Stimulated activated CD8-positive, alpha-beta memory T cell treated with anti-CD3 and anti-CD28 coated beads, Interleukin-15, amount 100 ng/mL, for 24 hours (primary cell): ENCODE measurements around the gene GCC1.
A peak's percentile ranks its signal among the peaks of the same experiment; 100 is the strongest.
"Not testable (repeated sequence)": the region's sequence is repeated elsewhere in the genome, so short reads cannot be mapped to it uniquely, and the experiment has no call there.

Experiments used
- DNase-seq: peaks from one replicate; pipeline ENCODE4 v3.0.0-alpha.2; 2020; ENCODE audit warnings: low read depth

GCC1 gene

DNA sequence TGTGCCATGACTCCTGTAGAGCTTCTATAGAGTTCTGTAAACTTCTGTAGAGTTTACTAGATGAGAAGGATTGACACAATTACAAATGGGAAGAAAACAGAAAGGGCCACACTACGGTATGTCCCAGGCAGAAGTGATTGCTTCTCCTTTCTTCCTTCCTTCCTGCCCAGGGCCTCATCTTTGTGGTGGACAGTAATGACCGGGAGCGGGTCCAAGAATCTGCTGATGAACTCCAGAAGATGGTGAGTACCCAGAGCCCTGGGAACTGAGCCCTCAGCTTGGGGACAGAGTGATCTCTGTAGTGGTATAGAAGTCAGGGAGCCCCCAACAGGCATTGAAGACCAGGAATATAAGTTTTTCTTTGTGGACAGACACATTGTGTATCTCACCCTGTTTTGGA, 4.5 kb upstream of the GCC1 start:
- no peak for DNase-seq

DNA sequence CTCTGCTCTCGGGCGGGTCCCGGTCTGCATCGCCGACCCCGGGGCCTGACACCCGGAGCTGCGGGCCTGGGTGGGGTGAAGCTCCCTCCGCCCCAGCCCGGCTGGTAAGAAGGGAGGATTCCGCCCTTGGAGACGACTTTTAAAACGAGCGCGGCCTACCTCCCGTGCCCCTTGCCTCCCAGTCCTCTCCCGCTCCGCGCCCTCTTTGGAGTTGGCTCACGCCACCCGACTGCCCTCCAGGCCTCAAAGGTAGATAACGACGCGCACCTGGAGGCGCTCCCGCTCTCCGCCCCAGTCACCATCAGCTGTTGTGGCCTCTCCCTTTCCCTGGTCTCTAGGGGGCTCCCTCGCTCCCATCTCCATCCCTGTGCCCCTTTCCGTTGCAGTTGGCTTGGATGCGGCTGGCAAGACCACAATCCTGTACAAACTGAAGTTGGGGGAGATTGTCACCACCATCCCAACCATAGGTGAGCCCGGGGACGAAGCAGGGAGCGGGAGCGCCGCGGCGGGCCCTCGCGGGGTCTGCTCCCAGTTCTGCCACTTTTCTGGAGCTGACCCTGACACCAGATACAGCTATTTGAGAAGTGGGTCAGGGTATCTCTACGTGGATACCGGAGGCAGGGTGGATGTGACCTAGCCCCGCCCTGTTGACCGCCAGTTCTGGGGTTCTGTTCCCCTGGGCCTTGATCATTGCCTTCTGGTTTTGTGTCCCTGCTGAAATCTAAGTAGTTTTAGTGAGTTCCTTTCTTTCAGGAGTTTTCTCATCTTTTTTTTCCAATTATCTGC, 3.5 kb upstream of the GCC1 start:
- DNase-seq, result no peak

DNA sequence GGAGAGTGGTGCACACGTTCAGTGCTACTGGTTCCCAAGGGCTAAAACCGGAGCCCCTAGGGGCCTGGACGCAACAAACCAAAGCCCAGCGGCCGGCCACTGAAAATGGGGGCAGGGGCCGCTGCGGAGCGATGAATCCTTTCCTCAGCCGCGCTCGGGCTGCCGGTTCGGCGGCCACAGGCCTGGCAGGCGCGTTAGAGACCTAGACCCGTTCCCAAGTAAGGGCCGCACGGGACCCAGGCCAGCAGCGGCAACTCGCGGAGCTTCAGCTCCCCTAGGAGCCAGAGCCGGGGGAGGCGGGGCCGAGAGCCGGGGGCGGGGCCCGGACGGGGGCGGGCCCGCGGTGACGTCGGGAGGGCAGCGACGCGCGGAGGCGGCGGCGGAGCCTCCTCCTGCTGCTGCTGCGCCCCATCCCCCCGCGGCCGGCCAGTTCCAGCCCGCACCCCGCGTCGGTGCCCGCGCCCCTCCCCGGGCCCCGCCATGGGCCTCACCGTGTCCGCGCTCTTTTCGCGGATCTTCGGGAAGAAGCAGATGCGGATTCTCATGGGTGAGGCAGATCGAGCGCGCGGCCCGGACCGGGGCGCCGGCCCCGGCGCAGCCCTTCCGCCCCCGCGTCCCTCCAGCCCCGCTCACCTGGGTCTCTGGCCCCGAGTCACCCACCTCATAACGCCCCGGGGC, 2.8 kb upstream of the GCC1 start, which contains the start of gene ARF5:
ARF5 (plus strand) TSS at position 393 of the 678 bp plus-strand sequence; CDS start at position 481, 88 bp downstream.
- peak; percentile 78 for DNase-seq

DNA sequence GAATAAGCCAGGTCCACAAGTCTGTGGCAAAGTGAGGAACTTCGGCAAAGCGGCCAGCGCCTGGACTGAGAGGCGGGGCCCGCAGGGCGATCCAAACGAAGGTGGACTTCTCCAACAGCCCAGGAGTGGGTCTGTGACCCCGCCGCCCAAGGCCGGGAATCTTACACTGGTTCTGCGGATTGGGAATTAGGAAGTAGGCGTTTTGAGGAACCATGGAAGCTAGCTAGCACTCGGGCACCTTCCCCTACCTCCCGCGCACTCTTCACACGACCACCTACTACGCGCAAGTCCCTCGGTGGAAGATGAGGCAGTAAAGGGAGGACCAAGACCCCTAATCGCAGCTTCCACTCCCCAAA, 2.2 kb upstream of the GCC1 start:
- no peak for DNase-seq

DNA sequence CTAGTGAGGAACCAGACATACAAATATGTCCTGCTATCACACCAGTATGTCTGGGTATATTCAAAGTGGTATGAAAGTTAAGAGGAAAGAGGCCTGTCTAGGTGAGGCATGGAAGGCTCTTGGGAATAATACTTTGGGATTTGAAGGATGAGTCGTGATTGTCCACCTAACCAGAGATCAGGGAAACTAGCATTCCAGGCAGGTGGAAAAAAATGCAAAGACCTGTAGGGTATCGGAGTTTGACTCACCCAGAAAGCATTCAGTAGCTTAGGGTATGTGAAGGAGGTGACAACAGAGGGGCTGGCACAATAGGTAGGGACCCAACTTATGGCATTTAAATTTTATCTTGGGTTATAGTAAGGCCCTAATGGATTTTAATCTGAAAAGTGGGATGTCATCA, 950 bp upstream of the GCC1 start:
- DNase-seq, result no peak

GRCh38 chr7:127584648-127585043, 750 bp downstream of the GCC1 start:
- no peak for DNase-seq

GRCh38 chr7:127582361-127582760, 3.0 kb downstream of the GCC1 start:
- no peak for DNase-seq

- no peak for DNase-seq
Observed at GRCh38 chr7:127581716-127582115, 3.7 kb downstream of the GCC1 start.

DNA sequence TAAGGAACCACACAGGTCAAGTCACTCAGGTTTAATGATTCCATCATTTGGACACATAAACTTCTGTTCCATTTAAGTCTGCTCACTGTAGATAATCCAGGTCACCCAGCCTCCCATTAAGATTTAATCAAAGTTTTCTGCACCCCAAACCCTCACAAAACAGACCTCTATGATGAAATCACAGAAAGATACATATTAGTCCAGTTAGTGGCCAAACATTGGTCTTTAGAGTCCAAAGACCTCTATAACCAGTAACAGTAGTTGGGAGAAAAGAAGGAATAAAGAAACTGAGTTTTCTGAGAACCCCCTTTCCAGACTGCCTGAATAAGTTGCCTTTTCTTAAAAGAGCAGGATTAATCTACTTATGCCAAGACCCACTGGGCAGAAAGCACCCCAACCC, 4.8 kb downstream of the GCC1 start:
- DNase-seq, result no peak

GRCh38 chr7:127578711-127579275, 6.6 kb downstream of the GCC1 start:
- DNase-seq, result no peak

- DNase-seq, result no peak
Observed at GRCh38 chr7:127578036-127578684, 7.2 kb downstream of the GCC1 start.

- DNase-seq, result no peak
Observed at GRCh38 chr7:127571741-127572505, 13.5 kb downstream of the GCC1 start.

DNA sequence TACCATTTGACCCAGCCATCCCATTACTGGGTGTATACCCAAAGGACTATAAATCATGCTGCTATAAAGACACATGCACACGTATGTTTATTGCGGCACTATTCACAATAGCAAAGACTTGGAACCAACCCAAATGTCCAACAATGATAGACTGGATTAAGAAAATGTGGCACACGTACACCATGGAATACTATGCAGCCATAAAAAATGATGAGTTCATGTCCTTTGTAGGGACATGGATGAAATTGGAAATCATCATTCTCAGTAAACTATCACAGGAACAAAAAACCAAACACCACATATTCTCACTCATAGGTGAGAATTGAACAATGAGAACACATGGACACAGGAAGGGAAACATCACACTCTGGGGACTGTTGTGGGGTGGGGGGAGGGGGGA, 17.4 kb downstream of the GCC1 start:
- not testable (repeated sequence) for DNase-seq

- no peak for DNase-seq
Observed at GRCh38 chr7:127566242-127566641, 19.2 kb downstream of the GCC1 start.

DNA sequence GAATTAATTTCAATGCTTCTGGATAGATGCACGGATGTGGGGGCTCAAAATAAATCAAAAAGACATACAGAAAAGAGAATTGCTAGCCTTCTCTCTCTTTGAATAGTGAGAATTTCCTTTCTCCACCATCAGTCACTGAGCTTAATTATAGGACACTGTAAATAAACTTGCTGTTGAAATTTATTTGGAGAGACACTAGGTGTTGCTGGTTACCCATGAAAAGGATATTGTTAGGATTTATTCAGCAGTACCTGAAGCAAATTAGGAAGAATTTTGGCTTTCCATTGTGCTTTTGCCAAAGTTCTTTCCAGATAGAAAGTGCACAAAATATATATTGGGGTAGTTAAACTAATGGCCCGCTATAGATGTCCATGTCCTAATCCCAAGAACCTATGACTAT, 27.6 kb downstream of the GCC1 start:
- DNase-seq, result no peak

GRCh38 chr7:127556404-127556803, 29.0 kb downstream of the GCC1 start:
- no peak for DNase-seq

DNA sequence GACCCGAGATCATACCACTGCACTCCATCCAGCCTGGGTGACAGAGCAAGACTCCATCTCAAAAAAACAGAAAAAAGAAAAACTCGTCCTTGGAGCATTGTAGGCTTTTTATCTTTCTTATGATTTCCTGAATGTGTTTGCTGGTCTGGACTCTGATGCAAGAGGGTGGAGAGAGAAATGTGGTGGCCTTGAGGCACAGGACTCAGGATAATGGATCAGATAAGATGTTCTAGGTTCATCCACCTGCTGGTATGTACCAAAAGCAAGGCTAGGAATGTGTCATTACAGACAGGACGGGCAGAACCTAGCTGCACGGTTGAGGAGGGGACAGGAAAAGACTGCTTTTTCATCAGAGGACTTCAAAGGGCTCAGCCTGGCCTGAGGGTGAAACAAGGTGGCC, 33.5 kb downstream of the GCC1 start:
- no peak for DNase-seq

DNA sequence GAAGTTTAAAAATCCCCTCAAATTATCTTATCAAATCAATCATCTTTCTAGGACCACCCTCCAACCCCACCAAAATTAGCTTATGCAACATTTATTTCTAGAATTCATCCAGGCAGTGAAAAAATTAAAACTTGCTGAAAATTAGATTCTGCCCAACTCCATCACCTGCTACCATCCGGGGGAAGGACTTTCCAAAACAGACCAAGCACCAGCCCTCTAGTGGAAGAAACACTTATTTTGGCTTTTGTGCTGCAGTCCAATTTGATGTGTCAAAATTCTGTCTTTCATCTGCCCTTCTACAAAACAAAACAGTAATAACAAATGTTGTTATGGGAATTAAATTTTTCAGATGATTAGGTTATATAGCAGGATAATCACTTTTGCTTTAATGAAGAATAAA, 35.1 kb downstream of the GCC1 start:
- DNase-seq, result no peak

DNA sequence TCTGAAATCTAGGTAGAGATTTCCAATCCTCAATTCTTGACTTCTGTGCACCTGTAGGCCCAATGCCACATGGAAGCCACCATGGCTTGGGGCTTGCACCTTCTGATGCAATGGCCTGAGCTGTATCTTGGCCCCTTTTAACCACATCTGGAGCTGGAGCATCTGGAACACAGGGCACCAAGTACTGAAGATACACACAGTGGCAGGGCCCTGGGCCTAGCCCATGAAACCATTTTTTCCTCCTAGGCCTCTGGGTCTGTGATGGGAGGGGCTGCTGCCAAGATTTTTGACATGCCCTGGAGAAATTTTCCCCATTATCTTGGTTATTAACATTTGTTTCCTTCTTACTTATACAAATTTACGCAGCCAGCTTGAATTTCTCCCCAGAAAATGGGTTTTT, 39.1 kb downstream of the GCC1 start:
- no peak for DNase-seq

DNA sequence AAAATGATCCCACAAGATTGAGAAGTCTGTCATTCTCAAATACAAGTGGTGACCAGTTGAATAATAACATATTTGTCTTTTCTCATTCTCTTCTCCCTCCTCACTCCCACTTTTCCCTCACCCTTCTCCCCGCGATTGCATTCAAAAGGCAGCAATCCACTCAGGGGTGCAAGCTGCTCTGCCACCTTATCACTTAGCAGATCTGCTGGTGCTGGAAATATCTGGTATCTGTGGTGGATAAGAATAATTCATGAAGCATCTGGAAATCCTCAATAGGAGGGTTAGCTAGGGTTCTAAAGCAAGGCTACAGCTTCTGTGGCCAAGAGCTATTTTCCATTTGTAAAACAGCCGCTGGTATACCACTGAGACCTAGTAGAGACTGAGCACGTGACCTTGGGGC, 43.8 kb downstream of the GCC1 start:
- DNase-seq, result no peak

DNA sequence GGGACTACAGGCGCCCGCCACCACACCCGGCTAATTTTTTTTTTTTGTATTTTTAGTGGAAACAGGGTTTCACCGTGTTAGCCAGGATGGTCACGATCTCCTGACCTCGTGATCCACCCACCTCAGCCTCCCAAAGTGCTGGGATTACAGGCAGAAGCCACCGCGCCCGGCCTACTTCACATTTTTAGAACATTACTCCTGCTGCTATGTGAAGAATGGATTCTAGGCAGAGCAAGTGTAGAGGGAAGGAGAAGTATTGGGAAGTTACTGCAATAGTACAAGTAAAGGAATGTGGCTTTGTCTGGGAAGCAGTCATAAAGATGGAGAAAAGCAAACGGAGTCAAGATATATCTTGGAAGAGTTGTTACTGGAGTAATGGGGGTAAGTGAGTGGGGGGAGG, 44.9 kb downstream of the GCC1 start:
- DNase-seq, result not testable (repeated sequence)

DNA sequence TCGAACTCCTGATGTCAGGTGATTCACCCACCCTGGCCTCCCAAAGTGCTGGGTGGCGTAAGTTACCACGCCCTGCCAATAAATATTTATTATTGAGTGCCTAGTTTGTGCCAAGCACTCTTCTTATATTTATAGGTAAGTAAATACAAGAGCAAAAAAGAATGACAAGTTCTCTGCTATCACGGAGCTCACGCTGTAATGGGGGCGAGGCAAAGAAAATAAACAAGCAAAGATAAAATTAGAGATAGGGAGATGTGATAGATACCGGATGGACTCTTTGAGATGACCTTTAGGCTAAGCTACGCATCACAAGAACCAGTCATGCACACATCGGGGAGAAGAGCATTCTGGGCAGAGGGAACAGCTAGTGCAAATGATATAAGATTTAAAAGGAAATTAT, 46.3 kb downstream of the GCC1 start:
- DNase-seq, result no peak
